SK-N-MC (cell line): ENCODE measurements around the gene HMMR.
"Not testable (repeated sequence)": the region's sequence is repeated elsewhere in the genome, so short reads cannot be mapped to it uniquely, and the experiment has no call there.

Experiments
- DNase-seq: peaks from one replicate; pipeline ENCODE4 v3.0.0-alpha.2; 2011; ENCODE audit warnings: low read depth, low spot score
- H3K27ac ChIP-seq: fragments of 200-600 bp; sonication (generic); 2 replicates; pipeline ENCODE4 v1.5.1; 2016; ENCODE audit warnings: mixed run types
- H3K36me3 ChIP-seq: fragments of 200-600 bp; sonication (generic); 2 replicates; pipeline ENCODE4 v1.6.1; 2017; ENCODE audit warnings: antibody characterized with exemption, low read length, mixed read lengths; ENCODE audit not compliant: insufficient read depth
- H3K4me3 ChIP-seq: fragments of 200-600 bp; sonication (generic); 2 replicates; pipeline ENCODE4 v1.5.1; 2016
- H3K9ac ChIP-seq: fragments of 200-600 bp; sonication (generic); 2 replicates; pipeline ENCODE4 v1.8.0; 2017; ENCODE audit warnings: mixed run types, mixed read lengths; ENCODE audit not compliant: insufficient read length
- H3K9me3 ChIP-seq: fragments of 200-600 bp; sonication (generic); 2 replicates; pipeline ENCODE4 v1.6.1; 2017; ENCODE audit warnings: low read depth, mild to moderate bottlenecking, antibody characterized with exemption, low read length, moderate library complexity, mixed read lengths
- EZH2 ChIP-seq: fragments of 200-600 bp; sonication (generic); IDR thresholded peaks from one replicate; pipeline ENCODE4 v1.6.1; 2017; ENCODE audit warnings: antibody characterized with exemption
- FOXP2 ChIP-seq: optimal IDR thresholded peaks from 2 replicates; pipeline ENCODE3; 2011; ENCODE audit warnings: mild to moderate bottlenecking, moderate library complexity; ENCODE audit not compliant: insufficient read depth; ENCODE audit errors: extremely low read length, control extremely low read depth
- POLR2AphosphoS5 ChIP-seq: IDR thresholded peaks from 2 replicates; pipeline ENCODE4 v1.6.1; 2012; ENCODE audit warnings: mild to moderate bottlenecking, low read depth, low read length, borderline replicate concordance

HMMR gene

GRCh38 chr5:163532171-163533084 lies 72.0 kb downstream of the HMMR start:
- Histone ChIP-seq H3K36me3 (no peaks in the 10 kb centered on the region), H3K9ac (no peak overlapping the region), H3K27ac (no peak overlapping the region), H3K4me3 (no peak overlapping the region), H3K9me3 (no peaks in the 10 kb centered on the region)
- no peak for TF ChIP-seq EZH2
- no peak for TF ChIP-seq FOXP2
- TF ChIP-seq POLR2AphosphoS5, result no peak
- no peak for DNase-seq

- no peak overlapping the region for H3K4me3 ChIP-seq
- H3K36me3 ChIP-seq, result no peaks in the 10 kb centered on the region
- no peak for DNase-seq
- TF ChIP-seq EZH2 (no peak), FOXP2 (no peak), POLR2AphosphoS5 (no peak)
- no peak overlapping the region for H3K9ac ChIP-seq
- H3K9me3 ChIP-seq, result no peaks in the 10 kb centered on the region
- no peak overlapping the region for H3K27ac ChIP-seq
Measured at GRCh38 chr5:163533223-163533622, 72.8 kb downstream of the HMMR start.

- Histone ChIP-seq H3K9me3 (no peaks in the 10 kb centered on the region), H3K27ac (no peak overlapping the region), H3K4me3 (no peak overlapping the region), H3K36me3 (no peaks in the 10 kb centered on the region), H3K9ac (no peak overlapping the region)
- DNase-seq, result no peak
- TF ChIP-seq POLR2AphosphoS5 (no peak), FOXP2 (no peak), EZH2 (no peak)
Measured at GRCh38 chr5:163534492-163535094, 74.2 kb downstream of the HMMR start.

- Histone ChIP-seq H3K27ac (no peak overlapping the region), H3K4me3 (no peak overlapping the region), H3K9ac (no peak overlapping the region), H3K36me3 (no peaks in the 10 kb centered on the region), H3K9me3 (no peaks in the 10 kb centered on the region)
- TF ChIP-seq EZH2, result no peak
- no peak for TF ChIP-seq FOXP2
- TF ChIP-seq POLR2AphosphoS5, result no peak
- DNase-seq, result no peak
Measured at GRCh38 chr5:163535290-163535689, 74.9 kb downstream of the HMMR start.

GRCh38 chr5:163536442-163536841 lies 76.0 kb downstream of the HMMR start:
- H3K9me3 ChIP-seq, H3K4me3 ChIP-seq, DNase-seq, H3K9ac ChIP-seq, H3K36me3 ChIP-seq, H3K27ac ChIP-seq: not testable (repeated sequence)

- no peak overlapping the region for H3K27ac ChIP-seq
- H3K9me3 ChIP-seq, result no peaks in the 10 kb centered on the region
- H3K4me3 ChIP-seq, result no peak overlapping the region
- no peak for TF ChIP-seq POLR2AphosphoS5
- no peak for TF ChIP-seq EZH2
- no peak for TF ChIP-seq FOXP2
- no peak for DNase-seq
- no peak overlapping the region for H3K9ac ChIP-seq
- no peaks in the 10 kb centered on the region for H3K36me3 ChIP-seq
Measured at GRCh38 chr5:163540696-163541095, 80.3 kb downstream of the HMMR start.
